Sigmoid colon (tissue), 7 donors: ENCODE measurements around the gene GKN1. TPM values are rescaled to one million over a fixed set of nuclear protein-coding genes. Genes with fewer than 3 reads are reported as not detected.
A peak's percentile ranks its signal among the peaks of the same experiment; 100 is the strongest.

Source experiments
- DNase-seq: peaks from one replicate; pipeline ENCODE4 v3.0.0-alpha.2; 2019
- H3K27ac ChIP-seq, 4 donors: fragments of 200-600 bp; sonication (generic); one replicate each; pipeline ENCODE4 v1.5.1; 2016 to 2019; ENCODE audit warnings: mild to moderate bottlenecking in 1 of 4
- H3K27me3 ChIP-seq, 3 donors: fragments of 200-600 bp; sonication (generic); one replicate each; pipeline ENCODE4 v1.5.1; 2019; ENCODE audit warnings: mild to moderate bottlenecking in 1 of 3
- H3K36me3 ChIP-seq, 4 donors: fragments of 200-600 bp; sonication (generic); one replicate each; pipeline ENCODE4 v1.5.1; 2016 to 2019
- H3K4me1 ChIP-seq, 4 donors: fragments of 200-600 bp; sonication (generic); one replicate each; pipeline ENCODE4 v1.5.1; 2017 to 2019
- H3K4me3 ChIP-seq, 4 donors: fragments of 200-600 bp; sonication (generic); one replicate each; pipeline ENCODE4 v1.5.1; 2017 to 2019; ENCODE audit warnings: mild to moderate bottlenecking in 2 of 4, moderate library complexity in 1 of 4
- H3K9me3 ChIP-seq, 4 donors: fragments of 200-600 bp in 3 of 4; sonication (generic) in 3 of 4; one replicate each; pipeline versions ENCODE4 v1.5.1 to v1.6.1; 2013 to 2019
- EP300 ChIP-seq, 4 donors: sonication (generic); formaldehyde crosslinking; IDR thresholded peaks; one replicate each; pipeline ENCODE4 v1.6.1; 2017; ENCODE audit warnings: antibody characterized with exemption in 4 of 4
- POLR2A ChIP-seq, 2 donors: fragments of 450-650 bp; IDR thresholded peaks; one replicate each; pipeline ENCODE4 v1.6.1; 2016; ENCODE audit warnings: antibody characterized with exemption in 2 of 2, mild to moderate bottlenecking in 2 of 2, moderate library complexity in 2 of 2
- POLR2AphosphoS5 ChIP-seq, 4 donors: sonication (generic); formaldehyde crosslinking; IDR thresholded peaks; one replicate each; pipeline ENCODE4 v1.6.1; 2017; ENCODE audit warnings: antibody characterized with exemption in 4 of 4
- WGBS, 2 donors: extraction: QIAGEN DNeasy Blood & Tissue Kit; methylation state at CpG; one replicate each; pipeline ENCODE4 v1.1.7; 2013; 5-methylcytosine and 5-hydroxymethylcytosine counted together
- intact Hi-C: fragments of 100-400 bp; cut with DNase I; formaldehyde crosslinking; loops from one replicate; pipeline ENCODE4 v1.15.1; 2023
- polyA plus RNA-seq, 3 donors: library from polyadenylated mRNA; stranded (reverse); fragments of 200-250 nt; gene quantifications; one replicate each; pipeline ENCODE4 v1.2.3, GENCODE V29; 2013
- total RNA-seq, 4 donors: library from RNA; depleted of rRNA; stranded (reverse); fragments of >200 nt; gene quantifications; one replicate each; pipeline ENCODE4 v1.1.0, GENCODE V29; 2016
- TF ChIP-seq, protein P1 (sequence below), 4 experiments: fragments of 450-650 bp in 3 of 4; fragments of 200-600 bp in 1 of 4; IDR thresholded peaks; one replicate each; pipeline ENCODE4 v1.5.1; 2016 to 2019; ENCODE audit warnings: antibody characterized with exemption in 4 of 4, mild to moderate bottlenecking in 3 of 4, moderate library complexity in 2 of 4
- donor health status: healthy with polysubstance abuse.
- donor health status: Bipolar disorder and iron deficiency.
- donor health status: healthy.

GKN1 gene
- total and polyA plus RNA-seq, 7 donors, result 78.7 TPM; not detected in 6

- no peak for DNase-seq
- TF ChIP-seq POLR2A (IDR thresholded peaks at IDR 0.05) (no peak), EP300 (IDR thresholded peaks at IDR 0.05) (no peak), POLR2AphosphoS5 (IDR thresholded peaks at IDR 0.05) (no peak)
- TF ChIP-seq, protein P1, sequence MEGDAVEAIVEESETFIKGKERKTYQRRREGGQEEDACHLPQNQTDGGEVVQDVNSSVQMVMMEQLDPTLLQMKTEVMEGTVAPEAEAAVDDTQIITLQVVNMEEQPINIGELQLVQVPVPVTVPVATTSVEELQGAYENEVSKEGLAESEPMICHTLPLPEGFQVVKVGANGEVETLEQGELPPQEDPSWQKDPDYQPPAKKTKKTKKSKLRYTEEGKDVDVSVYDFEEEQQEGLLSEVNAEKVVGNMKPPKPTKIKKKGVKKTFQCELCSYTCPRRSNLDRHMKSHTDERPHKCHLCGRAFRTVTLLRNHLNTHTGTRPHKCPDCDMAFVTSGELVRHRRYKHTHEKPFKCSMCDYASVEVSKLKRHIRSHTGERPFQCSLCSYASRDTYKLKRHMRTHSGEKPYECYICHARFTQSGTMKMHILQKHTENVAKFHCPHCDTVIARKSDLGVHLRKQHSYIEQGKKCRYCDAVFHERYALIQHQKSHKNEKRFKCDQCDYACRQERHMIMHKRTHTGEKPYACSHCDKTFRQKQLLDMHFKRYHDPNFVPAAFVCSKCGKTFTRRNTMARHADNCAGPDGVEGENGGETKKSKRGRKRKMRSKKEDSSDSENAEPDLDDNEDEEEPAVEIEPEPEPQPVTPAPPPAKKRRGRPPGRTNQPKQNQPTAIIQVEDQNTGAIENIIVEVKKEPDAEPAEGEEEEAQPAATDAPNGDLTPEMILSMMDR (IDR thresholded peaks at IDR 0.05), result no peak
- Histone ChIP-seq H3K4me1 (peaks cover 0 to 40% (median 23%) of the 10 kb centered on the region in 4 donors), H3K36me3 (no peaks in the 10 kb centered on the region), H3K27ac (peak overlapping the region in 1 of 4 donors; percentile 1), H3K4me3 (no peak overlapping the region), H3K9me3 (no peaks in the 10 kb centered on the region), H3K27me3 (no peaks in the 10 kb centered on the region)
- intact Hi-C loops, result no loop called here
- WGBS, 2 donors, result 83 to 89% methylated on average over 13 of the region's 13 CpGs
Observed at GRCh38 chr2:69026691-69027459, 52.4 kb downstream of the GKN1 start.

Other genes starting within 250 kb of the GKN1 start
- 1 to 10 TPM; 2.6 to 6.4 (median 5.7) TPM for gene ARHGAP25, start 239.8 kb upstream of the GKN1 start, total RNA-seq
- gene ARHGAP25, start 239.8 kb upstream of the GKN1 start, polyA plus RNA-seq, result 10 to 100 TPM in 1 of 3 donors, 1 to 10 TPM in 2; 2.8 to 18.1 (median 7.2) TPM
- gene BMP10, start 103.2 kb upstream of the GKN1 start, total RNA-seq, result not detected
- gene BMP10, start 103.2 kb upstream of the GKN1 start, polyA plus RNA-seq, result not detected
- gene GKN2, start 21.7 kb upstream of the GKN1 start, total RNA-seq, result not detected
- 10 to 100 TPM in 1 of 3 donors, 1 to 10 TPM in 1, not detected in 1; 1.2 to 14.4 TPM for gene GKN2, start 21.7 kb upstream of the GKN1 start, polyA plus RNA-seq
- 10 to 100 TPM; 44.6 to 79.8 (median 53.2) TPM for gene ANTXR1, start 38.5 kb downstream of the GKN1 start, total RNA-seq
- gene ANTXR1, start 38.5 kb downstream of the GKN1 start, polyA plus RNA-seq, result 10 to 100 TPM in 1 of 3 donors, 1 to 10 TPM in 2; 3.0 to 28.8 (median 8.3) TPM